HUES48 (cell line): Measurements from ENCODE around the gene ALAS1.

Experiments
- H3K27ac ChIP-seq: one replicate; pipeline ENCODE4 v1.7.0; 2013; ENCODE audit warnings: low read depth, low read length, inconsistent platforms
- H3K27me3 ChIP-seq: 2 replicates; pipeline ENCODE4 v1.6.1; 2013; ENCODE audit warnings: mild to moderate bottlenecking, low read length; ENCODE audit not compliant: control insufficient read depth, insufficient read depth
- H3K36me3 ChIP-seq: 2 replicates; pipeline ENCODE4 v1.6.1; 2013; ENCODE audit warnings: low read length; ENCODE audit not compliant: control insufficient read depth, insufficient read depth
- H3K4me1 ChIP-seq: 2 replicates; pipeline ENCODE4 v1.6.1; 2013; ENCODE audit warnings: mild to moderate bottlenecking, low read length; ENCODE audit not compliant: control insufficient read depth, insufficient read depth
- H3K4me3 ChIP-seq: 2 replicates; pipeline ENCODE4 v1.5.1; 2013; ENCODE audit warnings: mild to moderate bottlenecking, low read depth, low read length
- H3K9ac ChIP-seq: 2 replicates; pipeline ENCODE4 v1.6.1; 2013; ENCODE audit warnings: mild to moderate bottlenecking, low read depth, low read length, moderate library complexity
- H3K9me3 ChIP-seq: 2 replicates; pipeline ENCODE4 v1.6.1; 2013; ENCODE audit warnings: low read length; ENCODE audit not compliant: control insufficient read depth, insufficient read depth

ALAS1 gene

GRCh38 chr3:52238193-52238760, 40.3 kb downstream of the ALAS1 start:
- peak overlapping the region; percentile 97 for H3K4me3 ChIP-seq
- H3K4me1 ChIP-seq, result peaks cover 30% of the 10 kb centered on the region
- H3K27ac ChIP-seq, result peak overlapping the region; percentile 72
- peaks cover 9% of the 10 kb centered on the region; the same call in 1 of the 2 replicates for H3K36me3 ChIP-seq
- H3K9me3 ChIP-seq, result no peaks in the 10 kb centered on the region
- H3K9ac ChIP-seq, result no peak overlapping the region
- H3K27me3 ChIP-seq, result no peaks in the 10 kb centered on the region

GRCh38 chr3:52238761-52239701, 41.1 kb downstream of the ALAS1 start, which contains the start of gene TWF2:
Gene TWF2 (minus strand): TSS chr3:52239158. CDS start chr3:52239016, 142 bp downstream.
- H3K9me3 ChIP-seq, result no peaks in the 10 kb centered on the region
- H3K9ac ChIP-seq, result peak within 1 kb of the TSS; percentile 77
- H3K27me3 ChIP-seq, result 0 out of 2 replicates have a peak, but pooled peaks cover 5% of the 10 kb centered on the region
- peak within 1 kb of the TSS; percentile 72 for H3K27ac ChIP-seq
- H3K4me1 ChIP-seq, result peaks cover 30% of the 10 kb centered on the region
- H3K4me3 ChIP-seq, result peak within 1 kb of the TSS; percentile 97
- H3K36me3 ChIP-seq, result peaks cover 9% of the 10 kb centered on the region; the same call in 1 of the 2 replicates

GRCh38 chr3:52240059-52240885, 42.3 kb downstream of the ALAS1 start:
- Histone ChIP-seq H3K9ac (no peak overlapping the region; the same call in 1 of the 2 replicates), H3K36me3 (no peaks in the 10 kb centered on the region; the same call in 1 of the 2 replicates), H3K4me1 (peaks cover 30% of the 10 kb centered on the region), H3K9me3 (no peaks in the 10 kb centered on the region), H3K27me3 (peaks cover 17% of the 10 kb centered on the region), H3K27ac (no peak overlapping the region), H3K4me3 (peak overlapping the region; percentile 97; the same call in 1 of the 2 replicates)

DNA sequence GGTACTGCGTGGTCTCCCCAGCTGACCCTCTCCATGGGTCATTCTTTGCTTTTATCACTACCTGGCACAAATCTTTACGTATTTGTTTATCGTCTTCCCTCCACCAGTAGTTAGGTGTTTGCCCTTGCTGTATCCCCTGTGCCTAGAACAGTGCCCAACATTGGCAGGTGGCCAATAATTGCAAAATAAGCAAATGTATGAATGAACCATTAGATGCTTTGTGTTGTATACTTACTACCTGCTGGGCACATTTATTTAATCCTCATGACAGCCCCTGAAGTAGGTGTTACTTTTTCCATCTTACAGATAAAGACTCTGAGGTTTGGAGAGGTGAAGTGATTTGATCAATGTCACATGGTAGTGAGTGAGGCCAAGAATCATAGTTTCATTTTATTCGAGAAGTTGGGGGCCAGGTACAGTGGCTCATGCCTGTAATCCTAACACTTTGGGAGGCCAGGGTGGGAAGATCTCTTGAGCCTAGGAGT, 43.0 kb downstream of the ALAS1 start:
- Histone ChIP-seq H3K4me3 (no peak overlapping the region), H3K36me3 (no peaks in the 10 kb centered on the region), H3K27me3 (peaks cover 21% of the 10 kb centered on the region), H3K27ac (no peak overlapping the region), H3K9me3 (no peaks in the 10 kb centered on the region), H3K4me1 (peaks cover 30% of the 10 kb centered on the region), H3K9ac (no peak overlapping the region)

GRCh38 chr3:52242039-52242438, 44.1 kb downstream of the ALAS1 start:
- Histone ChIP-seq H3K27ac (no peak overlapping the region), H3K9me3 (no peaks in the 10 kb centered on the region), H3K36me3 (no peaks in the 10 kb centered on the region), H3K9ac (no peak overlapping the region), H3K27me3 (peaks cover 31% of the 10 kb centered on the region), H3K4me3 (no peak overlapping the region), H3K4me1 (peaks cover 25% of the 10 kb centered on the region)

DNA sequence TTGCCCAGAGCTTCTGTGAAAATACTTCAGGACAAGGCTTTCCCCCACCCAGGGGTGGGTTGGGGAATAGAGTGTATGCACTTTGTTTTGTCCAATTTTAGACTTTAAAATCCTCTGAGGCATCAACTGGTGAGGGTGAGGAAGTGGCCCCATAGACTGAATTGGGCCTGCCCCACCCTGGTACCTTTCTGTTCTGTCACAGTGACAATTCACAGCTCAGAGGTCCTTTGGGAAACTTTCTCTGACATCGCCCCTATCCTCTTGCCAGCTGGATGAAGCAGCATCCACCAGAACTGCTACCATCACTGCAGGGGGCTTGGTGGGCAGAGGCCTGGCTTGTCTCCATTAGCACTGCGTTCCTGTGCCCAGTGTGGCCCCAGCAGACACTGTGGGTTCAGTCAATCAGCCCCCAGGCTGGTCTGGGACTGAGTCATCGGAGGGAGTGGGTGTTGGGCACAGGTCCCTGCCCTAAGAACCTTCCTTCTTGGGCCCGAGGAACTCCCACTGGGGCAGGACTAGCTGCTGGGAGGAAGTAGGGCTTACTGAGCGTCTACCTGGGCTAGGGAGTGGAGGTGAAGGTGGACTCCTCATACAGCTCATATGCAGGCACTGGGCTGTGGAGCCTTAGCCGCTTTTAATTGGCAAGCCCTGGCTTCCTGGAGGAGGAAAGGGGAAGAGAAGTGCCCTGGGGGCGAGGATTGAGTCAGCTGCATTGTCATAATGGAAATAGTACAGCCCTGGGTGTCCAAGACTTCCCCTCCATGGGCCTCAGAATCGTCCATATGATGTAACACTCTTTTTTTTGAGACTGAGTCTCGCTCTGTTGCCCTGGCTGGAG, 46.0 kb downstream of the ALAS1 start:
- peaks cover 14% of the 10 kb centered on the region for H3K4me1 ChIP-seq
- no peaks in the 10 kb centered on the region for H3K9me3 ChIP-seq
- no peak overlapping the region for H3K9ac ChIP-seq
- no peak overlapping the region for H3K4me3 ChIP-seq
- peaks cover 3% of the 10 kb centered on the region; the same call in 1 of the 2 replicates for H3K36me3 ChIP-seq
- H3K27me3 ChIP-seq, result peaks cover 33% of the 10 kb centered on the region
- no peak overlapping the region for H3K27ac ChIP-seq

GRCh38 chr3:52245322-52246263, 47.6 kb downstream of the ALAS1 start, which contains the start of gene PPM1M:
Gene PPM1M (plus strand): TSS chr3:52245759. CDS start chr3:52245825, 66 bp downstream.
- Histone ChIP-seq H3K9ac (0 out of 2 replicates have a peak within 1 kb of the TSS, but pooled peaks have one; percentile 30), H3K4me1 (peaks cover 6% of the 10 kb centered on the region; the same call in 1 of the 2 replicates), H3K4me3 (peak within 1 kb of the TSS; percentile 62), H3K27ac (no peak within 1 kb of the TSS), H3K36me3 (peaks cover 18% of the 10 kb centered on the region), H3K9me3 (no peaks in the 10 kb centered on the region), H3K27me3 (peaks cover 33% of the 10 kb centered on the region)

DNA sequence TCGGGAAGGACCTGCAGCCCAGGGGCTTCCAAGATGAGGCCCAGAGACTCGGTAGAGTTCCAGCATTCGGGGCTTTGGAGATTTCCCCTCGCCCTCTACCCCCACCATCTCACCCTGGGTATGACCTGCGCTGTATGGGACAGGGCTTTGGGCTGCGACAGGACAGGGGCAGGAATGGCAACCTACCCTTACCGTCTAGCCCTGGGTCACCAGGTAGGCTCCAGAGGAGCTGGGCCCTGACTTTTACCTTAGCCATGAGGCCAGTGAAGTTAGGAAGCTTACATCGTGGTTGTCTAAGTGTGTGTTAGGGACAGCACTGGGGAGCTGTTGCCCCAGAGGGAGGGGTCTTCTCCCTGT, 48.3 kb downstream of the ALAS1 start:
- 0 out of 2 replicates have a peak overlapping the region, but pooled peaks have one; percentile 30 for H3K9ac ChIP-seq

DNA sequence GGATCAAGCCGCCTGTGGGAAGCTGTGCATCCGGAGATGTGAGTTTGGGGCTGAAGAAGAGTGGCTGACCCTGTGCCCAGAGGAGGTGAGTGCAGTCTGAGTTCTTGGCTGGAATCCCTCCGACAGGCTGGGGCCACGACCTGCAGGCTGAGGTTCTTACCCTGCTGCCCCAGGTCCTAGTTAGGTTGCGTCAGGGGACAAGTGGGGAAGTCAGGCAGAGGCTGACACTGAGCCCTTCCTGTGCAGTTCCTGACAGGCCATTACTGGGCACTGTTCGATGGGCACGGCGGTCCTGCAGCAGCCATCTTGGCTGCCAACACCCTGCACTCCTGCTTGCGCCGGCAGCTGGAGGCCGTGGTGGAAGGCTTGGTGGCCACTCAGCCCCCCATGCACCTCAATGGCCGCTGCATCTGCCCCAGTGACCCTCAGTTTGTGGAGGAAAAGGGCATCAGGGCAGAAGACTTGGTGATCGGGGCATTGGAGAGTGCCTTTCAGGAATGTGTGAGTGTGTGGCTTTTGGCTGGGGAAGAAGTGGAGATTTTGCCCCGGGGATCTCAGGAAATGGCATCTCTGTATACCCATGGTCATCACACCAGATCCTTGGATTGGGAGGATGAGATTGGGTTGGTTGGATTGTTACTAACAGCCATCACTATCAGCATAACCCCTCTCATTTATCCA, 48.9 kb downstream of the ALAS1 start:
- H3K4me3 ChIP-seq, result no peak overlapping the region
- H3K36me3 ChIP-seq, result peaks cover 27% of the 10 kb centered on the region
- no peaks in the 10 kb centered on the region for H3K9me3 ChIP-seq
- H3K27me3 ChIP-seq, result peaks cover 33% of the 10 kb centered on the region
- H3K4me1 ChIP-seq, result peaks cover 4% of the 10 kb centered on the region; the same call in 1 of the 2 replicates
- H3K9ac ChIP-seq, result no peak overlapping the region
- H3K27ac ChIP-seq, result no peak overlapping the region

More for the DNA sequence above, 48.3 kb downstream of the ALAS1 start:
- Histone ChIP-seq H3K36me3 (peaks cover 22% of the 10 kb centered on the region), H3K9me3 (no peaks in the 10 kb centered on the region), H3K27me3 (peaks cover 33% of the 10 kb centered on the region), H3K4me3 (peak overlapping the region; percentile 62), H3K4me1 (peaks cover 4% of the 10 kb centered on the region; the same call in 1 of the 2 replicates), H3K27ac (no peak overlapping the region)
